ENCODE measurements around the gene OTX1.

The OTX1 gene

DNA sequence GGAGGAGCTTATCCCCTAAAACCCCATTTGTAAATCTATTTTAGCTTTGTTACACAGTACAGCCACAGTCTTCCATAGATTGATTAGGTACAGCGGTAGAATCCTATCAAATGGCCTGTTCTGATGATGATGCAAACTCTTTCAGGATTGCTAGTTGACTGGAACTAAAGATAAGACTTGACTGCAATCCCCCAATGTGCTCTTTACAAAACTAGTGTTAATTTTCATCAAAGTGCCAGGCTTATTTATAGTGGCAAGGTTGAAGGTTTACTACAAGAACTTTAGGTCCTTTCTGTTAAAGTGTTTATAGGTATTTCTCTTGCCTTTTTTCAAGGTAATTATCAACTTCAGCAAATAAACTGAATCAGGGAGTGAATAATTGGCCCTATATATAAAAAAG lies 9.0 kb upstream of the OTX1 start:
- no peak for TF ChIP-seq EZH2 (IDR thresholded peaks at IDR 0.05; ENCODE audit: borderline replicate concordance, low read length)
- TF ChIP-seq, protein P1, sequence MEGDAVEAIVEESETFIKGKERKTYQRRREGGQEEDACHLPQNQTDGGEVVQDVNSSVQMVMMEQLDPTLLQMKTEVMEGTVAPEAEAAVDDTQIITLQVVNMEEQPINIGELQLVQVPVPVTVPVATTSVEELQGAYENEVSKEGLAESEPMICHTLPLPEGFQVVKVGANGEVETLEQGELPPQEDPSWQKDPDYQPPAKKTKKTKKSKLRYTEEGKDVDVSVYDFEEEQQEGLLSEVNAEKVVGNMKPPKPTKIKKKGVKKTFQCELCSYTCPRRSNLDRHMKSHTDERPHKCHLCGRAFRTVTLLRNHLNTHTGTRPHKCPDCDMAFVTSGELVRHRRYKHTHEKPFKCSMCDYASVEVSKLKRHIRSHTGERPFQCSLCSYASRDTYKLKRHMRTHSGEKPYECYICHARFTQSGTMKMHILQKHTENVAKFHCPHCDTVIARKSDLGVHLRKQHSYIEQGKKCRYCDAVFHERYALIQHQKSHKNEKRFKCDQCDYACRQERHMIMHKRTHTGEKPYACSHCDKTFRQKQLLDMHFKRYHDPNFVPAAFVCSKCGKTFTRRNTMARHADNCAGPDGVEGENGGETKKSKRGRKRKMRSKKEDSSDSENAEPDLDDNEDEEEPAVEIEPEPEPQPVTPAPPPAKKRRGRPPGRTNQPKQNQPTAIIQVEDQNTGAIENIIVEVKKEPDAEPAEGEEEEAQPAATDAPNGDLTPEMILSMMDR (IDR thresholded peaks at IDR 0.05; ENCODE audit: low read length): no peak
- H3K9me2 ChIP-seq (ENCODE audit: low read depth, low read length): no peaks in the 10 kb centered on the region
- H3K27ac ChIP-seq (ENCODE audit: low read depth, low read length, poor library complexity, severe bottlenecking): no peak overlapping the region
- no peak overlapping the region for H3K9ac ChIP-seq (ENCODE audit: low read length)
- no peaks in the 10 kb centered on the region for H4K20me1 ChIP-seq (ENCODE audit: insufficient read depth, low read length)
- no peaks in the 10 kb centered on the region for H3K36me3 ChIP-seq (ENCODE audit: insufficient read depth, low read length)
- peaks cover 14% of the 10 kb centered on the region for H3K4me1 ChIP-seq (ENCODE audit: insufficient read depth, low read length, severe bottlenecking)
- H3K4me3 ChIP-seq (ENCODE audit: low read depth, low read length, poor library complexity, severe bottlenecking): no peak overlapping the region
- H2AFZ ChIP-seq (ENCODE audit: low read length): no peak overlapping the region
- no peaks in the 10 kb centered on the region for H3K79me2 ChIP-seq (ENCODE audit: insufficient read depth, low read length)
- H3K9me3 ChIP-seq (ENCODE audit: low read length): no peaks in the 10 kb centered on the region
- no peak overlapping the region for H3K4me2 ChIP-seq (ENCODE audit: low read length)
- no peaks in the 10 kb centered on the region for H3F3A ChIP-seq (ENCODE audit: insufficient read depth, low read length)
- no peaks in the 10 kb centered on the region for H3K27me3 ChIP-seq (ENCODE audit: insufficient read depth, low read length)

DNA sequence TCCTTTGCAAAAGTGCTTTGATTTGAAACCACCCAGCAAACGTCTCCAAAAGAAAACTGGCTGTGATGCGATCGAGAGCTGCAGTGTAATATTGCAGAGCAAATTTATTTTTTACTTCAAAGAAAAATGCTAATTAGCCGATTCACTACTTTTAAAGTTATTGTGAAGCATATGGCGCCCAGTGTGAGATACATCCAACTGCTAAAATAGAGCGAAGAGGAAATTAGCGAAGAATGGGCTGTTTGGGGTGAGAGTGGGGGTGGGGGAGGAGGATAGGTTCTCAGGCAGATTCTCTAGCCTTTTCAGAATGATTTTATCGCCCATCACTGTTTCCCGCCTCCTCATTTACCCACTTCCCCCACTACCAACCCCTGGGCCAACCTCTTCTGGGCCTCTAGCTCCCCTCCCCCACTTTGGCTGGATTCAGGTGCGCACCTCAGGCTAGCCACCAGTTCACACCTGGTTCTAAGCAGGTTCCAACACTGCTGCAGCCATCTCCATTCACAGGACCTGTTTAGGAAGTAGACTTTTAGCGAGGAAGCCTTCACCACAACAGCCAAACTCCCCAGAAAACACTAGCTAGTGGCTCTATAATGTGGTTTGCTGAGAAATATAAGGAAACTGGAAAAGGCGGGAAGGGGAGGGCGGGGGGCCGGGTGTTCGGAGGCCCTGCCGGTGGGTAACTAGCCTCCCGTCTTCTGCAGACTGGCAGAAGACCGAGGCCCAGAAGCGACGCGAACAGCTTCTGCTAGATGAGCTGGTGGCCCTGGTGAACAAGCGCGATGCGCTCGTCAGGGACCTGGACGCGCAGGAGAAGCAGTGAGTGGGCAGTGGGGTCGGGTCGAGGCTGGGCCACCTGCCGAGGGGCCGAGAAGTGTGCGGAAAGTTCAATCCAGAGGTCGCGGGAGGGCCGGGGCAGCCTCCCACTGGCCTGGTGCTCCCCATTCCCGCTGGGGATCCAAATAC lies 6.0 kb upstream of the OTX1 start:
- Histone ChIP-seq H3K9ac (ENCODE audit: low read length) (no peak overlapping the region), H3K36me3 (ENCODE audit: insufficient read depth, low read length) (no peaks in the 10 kb centered on the region), H3K4me3 (ENCODE audit: low read depth, low read length, poor library complexity, severe bottlenecking) (no peak overlapping the region), H3K79me2 (ENCODE audit: insufficient read depth, low read length) (no peaks in the 10 kb centered on the region), H4K20me1 (ENCODE audit: insufficient read depth, low read length) (no peaks in the 10 kb centered on the region), H3K4me1 (ENCODE audit: insufficient read depth, low read length, severe bottlenecking) (peaks cover 31% of the 10 kb centered on the region), H2AFZ (ENCODE audit: low read length) (no peak overlapping the region), H3K4me2 (ENCODE audit: low read length) (no peak overlapping the region), H3K9me3 (ENCODE audit: low read length) (no peaks in the 10 kb centered on the region), H3K9me2 (ENCODE audit: low read depth, low read length) (no peaks in the 10 kb centered on the region), H3K27me3 (ENCODE audit: insufficient read depth, low read length) (no peaks in the 10 kb centered on the region), H3F3A (ENCODE audit: insufficient read depth, low read length) (no peaks in the 10 kb centered on the region), H3K27ac (ENCODE audit: low read depth, low read length, poor library complexity, severe bottlenecking) (no peak overlapping the region)
- TF ChIP-seq, protein P1 (IDR thresholded peaks at IDR 0.05; ENCODE audit: low read length): no peak
- no peak for TF ChIP-seq EZH2 (IDR thresholded peaks at IDR 0.05; ENCODE audit: borderline replicate concordance, low read length)

DNA sequence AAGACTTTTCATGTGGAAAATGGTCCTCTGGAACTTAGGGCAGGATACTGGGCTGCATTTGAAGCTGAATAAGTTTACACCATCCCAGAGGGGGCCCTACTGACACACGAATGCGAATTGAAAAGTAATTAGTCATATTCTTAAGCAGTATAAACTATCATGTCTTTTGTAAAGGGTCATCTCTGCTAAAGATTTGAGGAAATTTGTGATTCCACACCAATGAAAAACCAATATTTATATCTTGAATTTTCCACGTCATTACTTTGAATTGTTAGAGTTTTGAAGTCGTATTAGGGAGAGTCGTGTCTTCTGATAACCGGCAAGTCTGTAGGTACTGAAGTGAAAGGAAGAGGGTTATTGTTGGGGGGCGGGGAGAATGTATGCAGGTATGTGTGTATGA lies 4.1 kb upstream of the OTX1 start:
- Histone ChIP-seq H3K4me2 (ENCODE audit: low read length) (peak overlapping the region; percentile 76), H3F3A (ENCODE audit: insufficient read depth, low read length) (no peaks in the 10 kb centered on the region), H3K9ac (ENCODE audit: low read length) (no peak overlapping the region), H3K27me3 (ENCODE audit: insufficient read depth, low read length) (no peaks in the 10 kb centered on the region), H3K36me3 (ENCODE audit: insufficient read depth, low read length) (no peaks in the 10 kb centered on the region), H3K4me3 (ENCODE audit: low read depth, low read length, poor library complexity, severe bottlenecking) (no peak overlapping the region), H2AFZ (ENCODE audit: low read length) (no peak overlapping the region), H3K9me3 (ENCODE audit: low read length) (no peaks in the 10 kb centered on the region), H3K9me2 (ENCODE audit: low read depth, low read length) (no peaks in the 10 kb centered on the region), H3K79me2 (ENCODE audit: insufficient read depth, low read length) (no peaks in the 10 kb centered on the region), H4K20me1 (ENCODE audit: insufficient read depth, low read length) (no peaks in the 10 kb centered on the region), H3K4me1 (ENCODE audit: insufficient read depth, low read length, severe bottlenecking) (peaks cover 36% of the 10 kb centered on the region), H3K27ac (ENCODE audit: low read depth, low read length, poor library complexity, severe bottlenecking) (no peak overlapping the region)
- no peak for TF ChIP-seq EZH2 (IDR thresholded peaks at IDR 0.05; ENCODE audit: borderline replicate concordance, low read length)
- TF ChIP-seq, protein P1 (IDR thresholded peaks at IDR 0.05; ENCODE audit: low read length): no peak

Measured in OCI-LY1 (cell line).